ENCODE results near the gene BMPR1B.

- TF ChIP-seq, protein P1, sequence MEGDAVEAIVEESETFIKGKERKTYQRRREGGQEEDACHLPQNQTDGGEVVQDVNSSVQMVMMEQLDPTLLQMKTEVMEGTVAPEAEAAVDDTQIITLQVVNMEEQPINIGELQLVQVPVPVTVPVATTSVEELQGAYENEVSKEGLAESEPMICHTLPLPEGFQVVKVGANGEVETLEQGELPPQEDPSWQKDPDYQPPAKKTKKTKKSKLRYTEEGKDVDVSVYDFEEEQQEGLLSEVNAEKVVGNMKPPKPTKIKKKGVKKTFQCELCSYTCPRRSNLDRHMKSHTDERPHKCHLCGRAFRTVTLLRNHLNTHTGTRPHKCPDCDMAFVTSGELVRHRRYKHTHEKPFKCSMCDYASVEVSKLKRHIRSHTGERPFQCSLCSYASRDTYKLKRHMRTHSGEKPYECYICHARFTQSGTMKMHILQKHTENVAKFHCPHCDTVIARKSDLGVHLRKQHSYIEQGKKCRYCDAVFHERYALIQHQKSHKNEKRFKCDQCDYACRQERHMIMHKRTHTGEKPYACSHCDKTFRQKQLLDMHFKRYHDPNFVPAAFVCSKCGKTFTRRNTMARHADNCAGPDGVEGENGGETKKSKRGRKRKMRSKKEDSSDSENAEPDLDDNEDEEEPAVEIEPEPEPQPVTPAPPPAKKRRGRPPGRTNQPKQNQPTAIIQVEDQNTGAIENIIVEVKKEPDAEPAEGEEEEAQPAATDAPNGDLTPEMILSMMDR (IDR thresholded peaks at IDR 0.05; ENCODE audit: low read length), result no peak
- no peak for TF ChIP-seq EZH2 (optimal IDR thresholded peaks at IDR 0.05; ENCODE audit: low read depth, low read length)
- TF ChIP-seq EZH2phosphoT487 (IDR thresholded peaks at IDR 0.05; ENCODE audit: low read length), result no peak
Observed at GRCh38 chr4:94897023-94897422, 139.3 kb downstream of the BMPR1B start.

Measured in MM.1S (cell line).